ENCODE measurements around the gene LYST. TPM values are rescaled to one million over a fixed set of nuclear protein-coding genes. Genes with fewer than 3 reads are reported as not detected.
"Not testable (repeated sequence)": the region's sequence is repeated elsewhere in the genome, so short reads cannot be mapped to it uniquely, and the experiment has no call there.

The LYST gene
- total RNA-seq, 1 experiment from 2014 or later = 23.9 TPM

GRCh38 chr1:235624721-235625333 lies 241.9 kb downstream of the LYST start:
- TF ChIP-seq CTCF (IDR thresholded peaks at IDR 0.05; ENCODE audit: unreplicated experiment) = no peak
- intact Hi-C loops (cut with micrococcal nuclease) = no loop called here
- Mint-ChIP-seq H3K36me3 (ENCODE audit: insufficient read depth, unreplicated experiment) (no peaks in the 10 kb centered on the region), H3K9me3 (ENCODE audit: unreplicated experiment) (no peaks in the 10 kb centered on the region), H3K4me1 (ENCODE audit: insufficient read depth, unreplicated experiment) (no peaks in the 10 kb centered on the region), H3K27me3 (ENCODE audit: insufficient read depth, unreplicated experiment) (no peaks in the 10 kb centered on the region), H3K27ac (ENCODE audit: low read depth, unreplicated experiment) (no peak overlapping the region), H3K4me3 (ENCODE audit: unreplicated experiment) (no peak overlapping the region)
- no peak for DNase-seq (ENCODE audit: unreplicated experiment)
- no TSS peak for BruUV-seq (replicated peaks)
- CTCF ChIA-PET = interaction anchor here (1.4 to 2.1 kb wide), 4 partner anchors 9 to 109 kb away, joined by 4 to 10 read pairs (median 5); no protein-coding TSS in a partner anchor
- POLR2A ChIA-PET = interaction anchor here (0.8 kb wide), 1 partner anchor 29 kb away, joined by 3 read pairs; no protein-coding TSS in a partner anchor

- no peak overlapping the region for H3K27ac Mint-ChIP-seq (ENCODE audit: low read depth, unreplicated experiment)
- no peaks in the 10 kb centered on the region for H3K36me3 Mint-ChIP-seq (ENCODE audit: insufficient read depth, unreplicated experiment)
- H3K9me3 Mint-ChIP-seq (ENCODE audit: unreplicated experiment) = no peaks in the 10 kb centered on the region
- no peak for DNase-seq (ENCODE audit: unreplicated experiment)
- H3K4me3 Mint-ChIP-seq (ENCODE audit: unreplicated experiment) = no peak overlapping the region
- no peaks in the 10 kb centered on the region for H3K27me3 Mint-ChIP-seq (ENCODE audit: insufficient read depth, unreplicated experiment)
- ChIA-PET POLR2A (interaction anchor here (1.1 kb wide), 1 partner anchor 56 kb away, joined by 4 read pairs; no protein-coding TSS in a partner anchor), CTCF (interaction anchor here (0.5 to 1.9 kb wide), 7 partner anchors 9 to 1939 kb away, joined by 3 to 8 read pairs (median 3); no protein-coding TSS in a partner anchor)
- no peak for TF ChIP-seq CTCF (IDR thresholded peaks at IDR 0.05; ENCODE audit: unreplicated experiment)
- H3K4me1 Mint-ChIP-seq (ENCODE audit: insufficient read depth, unreplicated experiment) = no peaks in the 10 kb centered on the region
- no TSS peak for BruUV-seq (replicated peaks)
- intact Hi-C loops (cut with micrococcal nuclease) = no loop called here
These were observed 243.5 kb downstream of the LYST start for GRCh38 chr1:235622936-235623779.

- BruUV-seq (replicated peaks); intact Hi-C loops (cut with micrococcal nuclease); H3K4me1 Mint-ChIP-seq (ENCODE audit: insufficient read depth, unreplicated experiment); H3K27me3 Mint-ChIP-seq (ENCODE audit: insufficient read depth, unreplicated experiment); DNase-seq (ENCODE audit: unreplicated experiment); H3K4me3 Mint-ChIP-seq (ENCODE audit: unreplicated experiment); H3K36me3 Mint-ChIP-seq (ENCODE audit: insufficient read depth, unreplicated experiment); H3K9me3 Mint-ChIP-seq (ENCODE audit: unreplicated experiment); H3K27ac Mint-ChIP-seq (ENCODE audit: low read depth, unreplicated experiment): not testable (repeated sequence)
- POLR2A ChIA-PET = interaction anchor here (0.6 kb wide), 1 partner anchor 155 kb away, joined by 4 read pairs; no protein-coding TSS in a partner anchor
- CTCF ChIA-PET = interaction anchor here (0.7 to 1.4 kb wide), 8 partner anchors 10 to 165 kb away, joined by 3 read pairs; no protein-coding TSS in a partner anchor
These were observed 247.6 kb downstream of the LYST start for GRCh38 chr1:235619149-235619548.

- no peaks in the 10 kb centered on the region for H3K9me3 Mint-ChIP-seq (ENCODE audit: unreplicated experiment)
- no peaks in the 10 kb centered on the region for H3K36me3 Mint-ChIP-seq (ENCODE audit: insufficient read depth, unreplicated experiment)
- ChIA-PET CTCF (interaction anchor here (0.6 to 1.5 kb wide), 9 partner anchors 14 to 963 kb away, joined by 3 to 6 read pairs (median 4); no protein-coding TSS in a partner anchor), POLR2A (no interaction called here)
- H3K4me1 Mint-ChIP-seq (ENCODE audit: insufficient read depth, unreplicated experiment) = peaks cover 6% of the 10 kb centered on the region
- H3K27me3 Mint-ChIP-seq (ENCODE audit: insufficient read depth, unreplicated experiment) = no peaks in the 10 kb centered on the region
- no peak for DNase-seq (ENCODE audit: unreplicated experiment)
- H3K27ac Mint-ChIP-seq (ENCODE audit: low read depth, unreplicated experiment) = no peak overlapping the region
- TF ChIP-seq CTCF (IDR thresholded peaks at IDR 0.05; ENCODE audit: unreplicated experiment) = peak; percentile 31
- intact Hi-C loops (cut with micrococcal nuclease) = no loop called here
- no peak overlapping the region for H3K4me3 Mint-ChIP-seq (ENCODE audit: unreplicated experiment)
- BruUV-seq (replicated peaks) = no TSS peak
These were observed 248.9 kb downstream of the LYST start for GRCh38 chr1:235617808-235618207.
